AG04449 (cell line): ENCODE results near the gene DNAH17.

ENCODE experiments used
- CTCF ChIA-PET: fragments of 350-600 bp; formaldehyde crosslinking; extraction: SDS; loops from one replicate; lab custom pipeline; 2021; ENCODE audit warnings: antibody characterized with exemption; lab: Yijun Ruan, JAX
- POLR2A ChIA-PET: fragments of 400-600, 350-600 bp; formaldehyde crosslinking; extraction: SDS; loops from one replicate; lab custom pipeline; 2020; ENCODE audit warnings: antibody characterized with exemption, inconsistent platforms; lab: Yijun Ruan, JAX
- DNase-seq: peaks from one replicate; pipeline ENCODE4 v3.0.0-alpha.2; 2010; ENCODE audit warnings: low read depth, low spot score
- H3K4me3 ChIP-seq: 2 replicates; pipeline ENCODE4 v1.5.1; 2011; ENCODE audit warnings: low read depth, mild to moderate bottlenecking, control low read depth, low read length
- TF ChIP-seq, protein P1 (sequence below): IDR thresholded peaks from one replicate; pipeline ENCODE4 v1.5.1; 2011; ENCODE audit warnings: mild to moderate bottlenecking, moderate library complexity, low read length, control low read depth, inconsistent platforms; ENCODE audit not compliant: insufficient read depth; ENCODE audit errors: missing control alignments

The DNAH17 gene

DNA sequence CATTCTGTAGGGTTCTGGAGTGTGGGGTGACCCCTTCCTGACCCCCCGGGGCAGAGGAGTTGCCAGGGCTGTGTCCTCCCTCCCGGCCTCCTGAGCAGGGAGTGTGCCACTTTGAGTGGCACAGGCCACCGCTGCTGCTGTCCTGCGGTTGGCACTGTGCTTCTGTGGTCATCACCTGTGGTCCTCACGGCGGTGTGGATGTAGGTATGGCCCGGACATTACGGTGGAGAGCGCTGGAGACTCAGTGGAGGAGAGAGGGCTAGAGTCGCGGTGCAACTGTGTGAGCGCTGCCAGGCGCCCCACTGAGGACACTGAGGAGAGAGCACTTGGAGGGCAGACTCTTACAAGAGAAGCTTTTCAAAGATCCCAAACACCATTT lies 159.7 kb downstream of the DNAH17 start:
- POLR2A ChIA-PET, result interaction anchor here (1.0 to 2.5 kb wide), 2 partner anchors 53 to 58 kb away, joined by 3 to 9 read pairs; partner anchors contain the start of gene SOCS3
- no peak for DNase-seq
- CTCF ChIA-PET, result interaction anchor here (1.9 to 11.2 kb wide), 4 partner anchors 8 to 291 kb away, joined by 4 to 177 read pairs (median 46); no protein-coding TSS in a partner anchor
- TF ChIP-seq, protein P1, sequence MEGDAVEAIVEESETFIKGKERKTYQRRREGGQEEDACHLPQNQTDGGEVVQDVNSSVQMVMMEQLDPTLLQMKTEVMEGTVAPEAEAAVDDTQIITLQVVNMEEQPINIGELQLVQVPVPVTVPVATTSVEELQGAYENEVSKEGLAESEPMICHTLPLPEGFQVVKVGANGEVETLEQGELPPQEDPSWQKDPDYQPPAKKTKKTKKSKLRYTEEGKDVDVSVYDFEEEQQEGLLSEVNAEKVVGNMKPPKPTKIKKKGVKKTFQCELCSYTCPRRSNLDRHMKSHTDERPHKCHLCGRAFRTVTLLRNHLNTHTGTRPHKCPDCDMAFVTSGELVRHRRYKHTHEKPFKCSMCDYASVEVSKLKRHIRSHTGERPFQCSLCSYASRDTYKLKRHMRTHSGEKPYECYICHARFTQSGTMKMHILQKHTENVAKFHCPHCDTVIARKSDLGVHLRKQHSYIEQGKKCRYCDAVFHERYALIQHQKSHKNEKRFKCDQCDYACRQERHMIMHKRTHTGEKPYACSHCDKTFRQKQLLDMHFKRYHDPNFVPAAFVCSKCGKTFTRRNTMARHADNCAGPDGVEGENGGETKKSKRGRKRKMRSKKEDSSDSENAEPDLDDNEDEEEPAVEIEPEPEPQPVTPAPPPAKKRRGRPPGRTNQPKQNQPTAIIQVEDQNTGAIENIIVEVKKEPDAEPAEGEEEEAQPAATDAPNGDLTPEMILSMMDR, result no peak
- no peak overlapping the region for H3K4me3 ChIP-seq

DNA sequence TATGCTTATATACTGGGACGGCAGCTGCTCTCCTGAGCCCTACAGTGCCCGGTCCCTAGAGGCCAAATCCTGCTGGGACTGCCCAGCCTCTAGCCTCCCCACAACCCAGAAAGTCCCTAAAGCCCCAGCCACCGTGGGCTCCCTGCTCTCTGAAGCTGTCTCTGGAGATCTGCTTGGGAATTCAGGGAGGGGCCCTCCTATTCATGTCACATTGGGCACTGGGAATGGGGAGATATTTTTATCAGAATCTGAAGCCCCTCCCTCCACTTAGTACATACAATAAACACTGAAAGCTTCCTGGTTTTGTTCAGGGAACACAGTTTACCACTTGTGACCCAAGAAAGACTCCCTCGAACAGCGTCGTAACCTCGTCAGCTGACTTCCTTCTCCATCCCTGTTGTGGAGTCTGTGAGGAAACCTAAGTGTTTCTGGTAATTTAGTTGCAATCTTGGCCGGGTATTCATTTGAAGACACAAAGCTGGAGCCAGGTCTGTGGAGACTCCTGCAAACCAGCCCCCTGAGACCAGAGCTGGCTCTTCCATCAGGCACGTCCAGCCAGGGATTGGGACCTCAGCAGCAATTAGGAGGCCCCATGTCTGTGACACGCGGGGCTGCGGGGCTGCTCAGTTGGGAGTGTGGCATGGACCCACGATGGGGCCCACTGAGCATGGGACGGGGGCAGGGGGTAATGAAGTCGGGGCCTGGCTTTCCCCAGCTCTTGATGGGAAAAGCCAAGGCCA lies 160.2 kb downstream of the DNAH17 start:
- CTCF ChIA-PET, result interaction anchor here (0.9 to 11.2 kb wide), 7 partner anchors 9 to 382 kb away, joined by 3 to 177 read pairs (median 4); no protein-coding TSS in a partner anchor
- DNase-seq, result no peak
- H3K4me3 ChIP-seq, result no peak overlapping the region
- TF ChIP-seq, protein P1, result no peak
- POLR2A ChIA-PET, result interaction anchor here (0.9 to 2.5 kb wide), 2 partner anchors 10 to 57 kb away, joined by 3 to 9 read pairs; partner anchors contain the start of gene SOCS3

DNA sequence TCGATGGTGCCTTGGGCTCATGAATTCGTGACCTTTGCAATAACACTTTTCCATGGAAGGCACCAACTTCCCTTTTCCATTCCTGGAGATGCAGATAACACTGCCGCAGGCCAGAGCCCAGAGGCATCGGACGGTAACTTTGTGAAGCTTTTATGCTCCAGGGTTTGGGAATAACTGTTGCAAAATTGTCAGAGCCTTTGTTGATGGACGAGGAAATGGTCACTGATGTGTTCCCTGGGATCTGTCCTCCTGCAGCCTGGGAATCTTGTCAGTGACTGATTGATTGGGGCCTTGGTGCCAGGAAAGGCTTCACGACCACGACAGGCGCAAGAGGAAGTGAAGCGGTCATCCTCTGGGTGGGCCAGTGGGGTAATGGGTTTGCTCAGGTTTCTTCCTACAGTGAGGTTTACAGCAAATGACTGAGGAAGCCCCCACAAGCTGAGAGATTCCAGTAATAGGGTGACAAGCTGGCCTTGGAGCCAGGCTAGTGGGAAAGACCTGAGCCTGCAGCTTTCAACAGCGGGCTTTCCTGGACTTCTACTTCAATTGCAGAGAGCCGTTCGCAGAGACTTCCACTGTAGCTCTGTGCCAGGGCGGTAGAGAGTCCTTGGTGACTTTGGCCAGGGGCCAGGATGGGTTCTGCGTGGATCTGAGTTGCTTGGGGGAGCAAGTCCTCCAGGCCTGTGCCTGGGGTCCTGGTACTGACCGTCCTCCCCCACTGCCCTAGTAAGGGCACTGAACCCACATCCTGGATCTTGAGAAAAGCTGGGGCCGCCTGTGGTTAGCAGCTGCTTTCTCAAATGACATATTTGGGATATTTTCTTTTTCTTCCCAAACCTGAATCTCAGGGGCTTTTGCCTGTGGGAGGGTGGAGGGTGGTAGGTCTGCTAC lies 161.1 kb downstream of the DNAH17 start:
- POLR2A ChIA-PET, result interaction anchor here (0.9 to 2.5 kb wide), 2 partner anchors 10 to 56 kb away, joined by 3 to 9 read pairs; partner anchors contain the start of gene SOCS3
- TF ChIP-seq, protein P1, result no peak
- DNase-seq, result no peak

DNA sequence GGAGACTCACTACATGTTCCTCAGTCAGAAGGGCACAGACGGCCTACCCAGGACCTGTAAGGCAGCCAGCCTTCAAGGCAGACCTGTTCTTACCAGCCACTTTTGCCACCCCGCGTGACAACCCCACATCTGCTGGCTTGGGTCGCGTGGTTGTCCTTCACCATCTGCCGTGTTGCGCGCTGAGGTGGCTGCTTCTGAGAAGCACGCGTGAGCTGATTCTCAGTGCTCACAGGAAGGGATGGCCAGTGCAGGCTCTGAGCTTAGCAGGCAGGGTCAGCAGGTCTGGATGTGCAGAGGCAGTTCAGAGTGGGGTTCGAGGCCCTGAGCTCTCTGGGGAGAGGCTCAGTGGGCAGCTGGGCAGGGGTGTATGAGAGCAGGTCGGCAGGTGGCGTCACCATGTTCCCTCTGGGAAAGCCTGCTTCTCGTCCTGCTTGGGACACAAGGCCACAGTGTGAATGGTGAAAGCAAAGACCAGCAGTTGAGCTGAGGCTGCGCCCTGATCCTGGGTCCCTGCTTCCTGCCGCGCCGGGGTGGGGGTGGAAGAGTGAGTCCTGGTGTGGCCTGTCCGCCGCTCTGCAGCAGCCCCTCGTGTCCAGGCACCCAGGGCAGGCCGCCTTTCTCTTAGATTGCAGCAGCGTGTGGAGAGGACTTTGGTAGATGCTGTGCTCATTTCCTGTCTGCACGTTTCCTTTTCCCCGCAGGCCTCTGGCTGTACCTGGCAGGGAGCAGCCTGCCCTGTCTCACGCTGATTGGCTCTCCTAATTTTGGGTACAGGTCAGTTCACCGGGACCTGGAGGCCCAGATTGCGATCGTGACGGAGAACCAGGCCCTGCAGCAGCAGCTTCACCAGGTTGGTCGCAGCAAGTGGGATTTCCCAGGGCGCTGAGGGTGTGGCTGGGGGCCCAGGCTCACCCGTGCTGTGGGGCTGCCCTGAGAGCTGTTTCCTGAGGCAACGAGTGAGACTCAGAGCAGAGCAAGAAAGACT lies 162.7 kb downstream of the DNAH17 start:
- CTCF ChIA-PET, result no interaction called here

More for the DNA sequence above, 161.1 kb downstream of the DNAH17 start:
- no peak overlapping the region for H3K4me3 ChIP-seq
- CTCF ChIA-PET, result interaction anchor here (0.9 to 11.2 kb wide), 8 partner anchors 10 to 383 kb away, joined by 3 to 177 read pairs (median 4); no protein-coding TSS in a partner anchor

DNA sequence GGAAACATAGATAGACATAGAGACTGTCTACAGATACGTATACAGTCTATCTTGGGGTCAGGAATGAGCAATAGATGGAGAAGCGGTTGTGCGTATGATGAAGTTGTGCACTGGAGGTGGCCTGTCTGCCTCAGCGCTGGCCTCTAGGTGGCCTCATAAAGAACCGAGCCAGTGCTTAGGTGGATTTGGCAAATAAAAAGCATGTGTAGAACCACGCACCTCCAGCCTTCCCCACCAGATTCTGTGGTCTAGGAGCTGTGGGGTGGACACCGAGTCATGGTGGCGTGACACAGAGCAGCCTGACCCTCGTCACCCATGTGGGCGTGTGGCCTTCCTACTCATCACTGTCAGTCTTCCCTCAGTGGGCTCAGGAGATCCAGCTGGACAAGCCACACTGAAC lies 164.8 kb downstream of the DNAH17 start:
- H3K4me3 ChIP-seq, result no peak overlapping the region
- CTCF ChIA-PET, result interaction anchor here (0.7 to 2.9 kb wide), 4 partner anchors 10 to 163 kb away, joined by 4 to 20 read pairs (median 6); no protein-coding TSS in a partner anchor
- DNase-seq, result no peak
- TF ChIP-seq, protein P1, result peak; percentile 56
- POLR2A ChIA-PET, result no interaction called here

More for the DNA sequence above, 162.7 kb downstream of the DNAH17 start:
- POLR2A ChIA-PET, result no interaction called here
- DNase-seq, result no peak
- TF ChIP-seq, protein P1, result no peak
- H3K4me3 ChIP-seq, result no peak overlapping the region
